GM10847 (cell line): ENCODE measurements around the gene MPPED2.

Source experiments
- POLR2A ChIP-seq: IDR thresholded peaks from 2 replicates; pipeline ENCODE4 v1.6.1; 2011; ENCODE audit not compliant: insufficient read length; ENCODE audit errors: extremely low read depth

The MPPED2 gene

DNA sequence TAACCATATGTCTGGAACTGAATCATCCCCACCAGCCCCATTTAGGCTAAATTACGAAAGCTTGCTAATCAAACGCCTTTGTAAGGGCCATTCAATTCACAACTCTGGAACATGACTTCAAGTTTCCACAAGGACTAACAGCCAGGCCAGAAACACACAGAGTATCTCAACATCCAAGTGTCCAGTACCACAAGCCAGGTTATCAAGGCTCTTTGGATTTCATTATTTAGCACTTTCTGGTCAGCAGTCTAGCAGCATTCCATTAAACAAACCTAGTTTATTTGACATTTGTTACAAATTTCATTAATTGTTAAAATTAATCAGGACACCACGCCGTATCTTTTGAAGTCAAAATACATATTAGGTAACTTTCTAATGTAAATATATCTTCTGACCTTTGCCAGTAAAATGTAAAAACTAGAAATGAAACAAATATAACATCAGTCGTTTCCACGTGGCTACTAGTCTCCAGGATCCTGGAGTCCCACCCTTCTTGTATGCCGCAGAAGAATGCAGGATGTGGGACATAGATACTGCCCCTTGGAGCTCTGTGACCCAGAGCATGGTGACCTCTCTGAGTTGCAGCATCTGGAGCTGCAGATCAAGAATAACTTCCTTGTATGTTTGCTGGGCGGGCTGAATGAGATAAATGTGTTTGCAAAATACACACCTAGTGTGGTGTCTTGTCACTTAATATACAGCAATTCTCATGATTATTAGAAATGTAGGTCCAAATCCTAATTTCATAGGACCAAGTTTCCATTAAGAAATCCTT, 64.7 kb downstream of the MPPED2 start:
- no peak for TF ChIP-seq POLR2A

DNA sequence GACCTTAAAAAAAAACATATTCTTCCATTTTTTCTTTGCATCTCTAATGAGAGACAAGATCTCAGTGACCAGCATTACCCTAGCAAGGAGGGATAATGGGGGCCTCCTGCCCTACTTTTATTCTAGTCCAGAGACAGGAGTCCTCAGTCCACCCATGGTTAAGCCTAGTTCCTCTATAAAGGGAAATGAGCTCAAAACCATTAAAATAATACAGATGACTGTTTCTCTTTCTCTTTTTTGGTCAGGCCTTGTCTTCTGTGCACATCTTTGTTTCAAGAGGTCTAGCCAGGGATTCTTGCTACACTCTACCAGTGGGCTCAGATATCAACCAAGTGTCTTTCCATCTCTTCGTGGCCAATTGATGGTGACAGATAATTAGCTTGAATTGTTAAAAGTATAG, 73.1 kb downstream of the MPPED2 start:
- TF ChIP-seq POLR2A: no peak

DNA sequence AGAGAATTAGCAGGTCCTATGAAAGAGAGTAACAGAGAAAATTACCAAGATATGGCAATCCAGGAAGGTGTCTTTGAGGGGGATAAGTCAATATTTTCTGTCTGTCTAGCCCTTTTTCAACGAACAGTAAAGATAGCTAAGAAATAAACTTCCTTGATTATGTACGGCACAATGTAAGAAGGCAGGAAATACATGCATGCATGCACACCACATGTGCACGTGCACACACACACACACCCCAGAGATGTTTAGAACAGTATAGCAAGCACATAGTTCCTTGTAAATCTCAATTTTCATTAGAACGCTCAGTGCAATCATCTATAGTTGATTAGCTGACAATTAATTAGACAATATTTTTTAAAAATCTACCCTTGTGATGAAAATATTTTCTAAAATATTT, 74.7 kb downstream of the MPPED2 start:
- no peak for TF ChIP-seq POLR2A

DNA sequence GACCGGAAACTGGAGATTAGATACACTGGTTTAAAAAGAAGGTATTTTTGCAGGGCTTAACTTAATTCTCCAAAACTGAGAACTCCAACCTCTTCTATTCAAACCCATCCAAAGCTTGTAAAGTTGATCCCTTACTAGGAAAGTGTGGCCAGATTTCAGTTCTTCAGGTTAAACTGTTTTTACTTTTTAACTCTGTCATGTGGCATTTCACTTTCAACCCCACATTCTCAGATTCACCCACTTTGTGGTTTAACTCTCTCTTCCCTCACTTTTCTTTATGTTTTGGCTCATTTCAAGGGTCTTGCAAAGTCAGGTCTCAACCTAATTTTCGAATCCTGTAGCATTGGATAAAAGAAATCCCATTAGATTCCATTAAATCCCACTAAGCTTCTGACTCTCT, 75.4 kb downstream of the MPPED2 start:
- TF ChIP-seq POLR2A: no peak

DNA sequence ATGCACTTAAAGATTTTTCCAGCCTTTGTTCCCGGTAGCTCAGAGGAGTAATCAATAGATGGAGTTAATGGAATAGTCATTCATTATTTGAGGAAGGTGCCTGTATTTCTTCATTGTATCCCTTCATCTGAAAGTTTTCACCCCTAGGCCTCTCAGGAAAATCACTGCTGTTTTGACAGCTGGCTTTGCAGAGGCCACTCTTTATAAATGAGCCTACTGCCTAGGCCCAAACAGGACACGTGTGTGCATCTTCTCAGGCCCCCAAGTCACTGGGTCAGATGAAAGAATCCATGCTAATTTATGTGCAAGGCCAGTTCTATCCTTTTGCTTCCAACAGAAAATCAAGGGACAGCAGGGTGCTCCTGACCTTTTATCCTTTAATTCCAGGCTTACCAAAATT, 76.8 kb downstream of the MPPED2 start:
- no peak for TF ChIP-seq POLR2A

DNA sequence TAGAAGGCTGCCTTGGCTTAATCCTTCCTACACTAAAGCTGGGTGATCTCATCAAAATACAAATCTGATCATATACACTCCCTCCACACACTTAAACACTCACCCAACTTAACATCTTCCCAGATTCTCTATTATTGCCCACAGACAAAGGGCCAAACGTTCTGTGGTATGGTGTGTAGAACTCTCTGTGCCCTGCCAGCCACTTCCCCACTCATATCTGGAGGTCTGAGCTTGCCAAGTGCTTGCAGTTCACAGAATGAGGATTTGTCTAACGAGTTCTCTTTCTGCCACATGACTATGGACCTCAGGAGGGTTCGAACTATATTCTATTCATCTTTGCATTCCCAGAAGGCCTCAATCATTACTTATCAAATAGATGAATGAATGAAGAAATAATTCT, 77.6 kb downstream of the MPPED2 start:
- no peak for TF ChIP-seq POLR2A

DNA sequence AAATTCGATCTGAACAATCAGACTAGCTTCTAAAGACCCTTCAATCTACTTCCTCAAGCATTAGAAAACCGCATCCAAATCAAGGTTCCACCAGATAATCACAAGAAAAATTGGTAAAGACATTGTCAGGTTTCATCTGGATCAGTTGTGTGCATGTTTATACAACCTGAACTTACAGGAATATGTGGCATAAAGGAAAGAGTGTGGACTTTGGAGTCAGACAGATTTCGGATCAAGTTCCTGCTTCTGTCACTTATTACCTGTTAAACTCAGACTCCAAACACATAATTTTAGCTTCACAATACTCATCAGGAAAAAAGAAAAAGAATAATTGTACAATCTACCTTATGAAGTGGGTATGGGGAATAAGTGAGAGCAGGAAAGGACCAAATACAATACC, 80.5 kb downstream of the MPPED2 start:
- no peak for TF ChIP-seq POLR2A

DNA sequence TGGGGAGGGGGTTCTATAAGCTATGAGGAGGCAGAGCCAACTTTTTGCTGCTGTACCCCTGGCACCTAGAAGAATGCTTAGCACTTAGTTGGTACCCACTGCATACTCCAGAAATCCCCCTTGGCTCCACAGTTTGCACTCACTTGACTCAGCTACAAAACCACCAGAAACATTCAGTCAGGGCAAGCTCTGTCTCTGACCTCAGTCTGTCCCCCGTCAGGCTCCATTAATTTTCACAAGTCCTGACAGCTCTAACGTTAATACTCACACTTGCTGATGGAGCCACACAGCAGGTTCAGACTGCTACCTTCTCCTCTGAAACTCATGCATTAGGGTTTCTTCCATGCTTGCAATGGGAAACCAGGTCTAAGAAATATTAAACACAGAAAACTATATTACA, 81.7 kb downstream of the MPPED2 start:
- no peak for TF ChIP-seq POLR2A

DNA sequence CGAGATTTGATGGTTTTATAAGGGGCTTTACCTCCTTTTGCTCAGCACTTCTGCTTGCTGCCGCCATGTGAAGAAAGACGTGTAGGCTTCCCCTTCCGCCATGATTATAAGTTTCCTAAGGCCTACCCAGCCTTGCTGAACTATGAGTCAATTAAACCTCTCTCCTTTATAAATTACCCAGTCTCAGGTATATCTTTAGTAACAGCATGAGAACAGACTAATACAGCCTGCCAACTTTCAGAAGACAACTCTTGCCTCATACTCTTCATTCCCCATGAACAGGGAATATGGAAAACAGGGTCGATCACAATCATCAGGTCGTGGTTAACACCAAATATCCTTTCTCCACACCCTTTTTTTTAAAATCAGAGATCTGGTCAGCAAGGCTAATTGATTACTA, 83.0 kb downstream of the MPPED2 start:
- TF ChIP-seq POLR2A: no peak

DNA sequence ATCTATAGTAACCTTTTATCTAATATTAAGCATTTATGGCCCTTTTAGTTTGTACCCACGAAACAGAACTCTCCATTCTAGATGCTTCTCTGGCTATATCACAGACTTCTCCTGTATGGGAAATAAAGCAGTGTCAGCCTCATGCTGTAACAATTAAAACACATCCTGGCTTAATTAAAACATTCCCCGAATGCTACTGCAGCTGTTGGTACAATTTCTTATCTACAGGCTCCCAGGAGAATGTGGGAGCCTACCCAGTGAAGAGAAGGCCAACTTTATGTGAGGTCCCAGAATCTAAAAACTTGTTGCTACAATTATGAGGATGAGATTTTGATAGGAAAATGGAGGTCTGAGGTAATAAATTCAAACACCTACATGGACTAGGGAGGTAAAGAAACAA, 83.8 kb downstream of the MPPED2 start:
- no peak for TF ChIP-seq POLR2A

DNA sequence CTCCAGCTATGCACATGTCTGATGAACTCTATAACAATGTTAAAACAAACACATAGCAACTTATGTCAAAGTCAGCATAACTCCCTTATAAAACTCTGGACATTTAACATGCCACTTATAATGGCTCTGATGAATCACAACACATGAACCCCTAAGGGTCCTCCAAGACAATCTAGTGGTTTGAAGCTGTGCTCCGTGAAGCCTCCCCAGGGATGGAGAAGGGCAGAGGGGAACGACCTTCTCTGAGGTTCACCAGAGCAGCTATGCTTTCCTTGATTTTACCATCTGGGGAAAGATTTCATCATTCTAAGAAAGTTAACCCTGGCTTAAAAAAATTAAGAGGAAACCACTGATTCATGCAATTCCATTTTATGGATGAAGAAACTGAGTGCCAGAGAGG, 84.4 kb downstream of the MPPED2 start:
- TF ChIP-seq POLR2A: no peak

DNA sequence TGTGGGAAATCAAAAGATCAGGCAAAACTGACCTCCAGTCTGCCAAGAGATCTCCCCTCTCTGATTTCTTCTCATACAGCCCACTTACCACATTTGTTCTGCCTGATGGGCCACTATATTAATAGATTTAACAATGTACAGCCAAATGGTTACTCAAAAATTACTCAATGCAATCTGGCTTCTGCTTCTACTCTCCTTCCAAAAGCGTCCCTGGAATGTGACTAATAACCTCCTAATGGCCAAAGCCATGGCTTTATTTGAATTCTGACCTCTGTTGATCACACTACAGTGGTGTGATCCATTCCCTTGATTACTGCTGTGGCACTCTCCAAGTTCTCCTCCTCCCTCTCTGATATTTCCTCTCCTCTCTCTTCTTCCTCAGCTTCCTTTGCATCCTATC, 86.2 kb downstream of the MPPED2 start:
- TF ChIP-seq POLR2A: no peak

DNA sequence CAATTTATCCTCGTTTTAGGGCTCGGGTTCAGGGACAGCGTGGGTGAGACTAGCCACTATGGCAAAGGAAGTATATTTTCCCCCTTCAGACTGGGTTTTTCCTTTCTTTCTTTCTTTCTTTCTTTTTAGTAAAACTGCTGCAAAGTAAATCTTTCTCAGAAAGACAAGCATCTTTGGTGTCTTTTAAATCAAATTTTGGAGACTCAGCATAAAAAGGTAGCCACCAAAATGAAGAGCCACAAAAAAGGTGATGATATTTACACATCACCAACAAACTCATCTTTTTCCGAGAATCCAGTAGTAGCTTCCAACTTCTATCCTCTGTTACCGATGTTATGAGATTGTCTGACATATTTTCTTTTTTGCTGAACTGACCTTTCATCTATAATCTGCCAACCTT, 88.6 kb downstream of the MPPED2 start:
- TF ChIP-seq POLR2A: no peak

DNA sequence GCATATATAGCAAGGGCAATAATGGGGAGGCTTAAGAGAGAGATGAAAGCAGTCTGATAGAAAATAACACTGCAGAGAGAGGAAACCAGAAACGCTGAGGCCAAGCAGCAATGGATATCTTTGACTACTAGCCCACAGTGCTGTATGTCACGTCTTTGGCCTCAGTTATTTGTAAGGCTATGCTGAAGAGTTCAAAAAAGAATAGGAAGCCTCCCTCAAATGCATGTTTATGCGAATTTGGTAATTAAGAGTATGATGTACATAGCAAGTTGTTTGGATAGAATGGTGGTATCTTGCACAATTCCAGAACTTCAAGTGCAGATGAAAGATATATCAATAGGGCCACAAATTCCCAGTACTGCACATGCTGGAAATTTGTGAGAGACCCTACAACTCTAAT, 89.2 kb downstream of the MPPED2 start:
- TF ChIP-seq POLR2A: no peak

DNA sequence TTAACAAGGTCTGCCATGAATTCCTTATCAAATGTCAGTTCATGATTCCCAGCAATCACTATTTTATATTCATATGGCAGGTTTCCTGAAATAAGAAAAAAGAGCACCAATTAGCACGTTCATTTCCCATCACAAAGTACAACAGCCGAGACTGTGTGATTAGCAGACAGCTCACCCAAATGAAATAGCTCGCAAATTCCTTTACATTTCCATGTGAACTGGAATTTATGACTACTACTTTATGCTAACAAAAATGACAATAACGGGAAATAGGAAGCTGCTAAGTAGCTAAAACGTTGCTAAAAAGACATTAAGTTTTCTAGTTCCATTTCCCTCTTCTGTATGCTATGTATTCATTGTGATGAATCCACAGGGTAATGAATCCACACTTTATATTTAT, 90.7 kb downstream of the MPPED2 start:
- no peak for TF ChIP-seq POLR2A

DNA sequence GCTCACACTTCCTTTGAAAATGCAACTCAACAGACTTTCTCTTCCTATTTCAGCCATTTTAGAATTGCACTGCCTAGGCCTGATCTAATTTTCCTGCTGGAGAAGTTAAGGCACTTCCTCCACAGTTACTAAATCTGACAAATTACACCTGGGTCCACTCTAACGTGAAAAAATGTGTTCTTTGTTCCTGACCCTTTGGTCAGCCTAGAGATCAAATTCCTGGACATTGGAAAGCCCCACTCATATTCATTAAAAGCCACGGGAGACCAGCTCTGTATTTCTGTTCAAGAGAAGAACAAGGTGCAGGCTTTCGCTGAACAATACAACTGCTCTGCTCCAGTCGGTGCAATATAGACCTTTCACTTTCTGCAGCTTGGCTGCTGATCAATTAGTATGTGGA, 96.6 kb downstream of the MPPED2 start:
- no peak for TF ChIP-seq POLR2A

DNA sequence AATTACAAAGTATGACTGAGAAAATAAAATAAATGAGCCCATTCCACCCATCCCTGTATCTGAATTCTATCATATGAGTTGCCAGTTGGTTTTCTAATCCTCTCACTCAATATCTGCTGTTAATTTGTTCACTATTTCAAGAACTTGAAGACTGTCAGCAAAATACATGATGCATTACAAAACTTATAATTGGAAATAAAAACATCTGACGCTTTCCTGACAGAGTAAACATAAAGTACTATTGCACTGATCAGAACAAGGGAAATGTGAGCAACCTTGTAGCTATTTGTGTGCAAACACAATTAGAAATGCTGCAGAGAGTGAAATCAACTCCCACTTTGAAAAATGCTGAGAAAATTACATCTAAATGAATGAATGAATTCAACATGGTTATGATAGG, 97.1 kb downstream of the MPPED2 start:
- no peak for TF ChIP-seq POLR2A
